ENCODE measurements around the gene ICE1.
A peak's percentile ranks its signal among the peaks of the same experiment; 100 is the strongest.

ICE1 gene

DNA sequence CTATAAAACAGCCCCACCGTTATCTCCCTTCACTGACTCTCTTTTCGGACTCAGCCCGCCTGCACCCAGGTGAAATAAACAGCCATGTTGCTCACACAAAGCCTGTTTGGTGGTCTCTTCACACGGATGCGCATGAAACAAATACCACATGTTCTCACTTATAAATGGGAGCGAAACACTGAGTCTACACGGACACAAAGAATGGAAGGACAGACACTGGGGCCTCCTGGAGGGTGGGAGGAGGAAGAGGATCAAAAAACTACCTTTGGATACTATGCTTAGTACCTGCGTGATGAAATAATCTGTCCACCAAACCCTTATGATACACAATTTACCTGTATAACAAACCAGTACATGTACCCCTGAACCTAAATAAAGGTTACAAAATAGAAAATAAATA is 98.6 kb downstream of the ICE1 start:
- no peak overlapping the region for H3K4me3 ChIP-seq (ENCODE audit: low read depth, low read length)
- no peak for DNase-seq (ENCODE audit: low read depth)
- TF ChIP-seq, protein P1, sequence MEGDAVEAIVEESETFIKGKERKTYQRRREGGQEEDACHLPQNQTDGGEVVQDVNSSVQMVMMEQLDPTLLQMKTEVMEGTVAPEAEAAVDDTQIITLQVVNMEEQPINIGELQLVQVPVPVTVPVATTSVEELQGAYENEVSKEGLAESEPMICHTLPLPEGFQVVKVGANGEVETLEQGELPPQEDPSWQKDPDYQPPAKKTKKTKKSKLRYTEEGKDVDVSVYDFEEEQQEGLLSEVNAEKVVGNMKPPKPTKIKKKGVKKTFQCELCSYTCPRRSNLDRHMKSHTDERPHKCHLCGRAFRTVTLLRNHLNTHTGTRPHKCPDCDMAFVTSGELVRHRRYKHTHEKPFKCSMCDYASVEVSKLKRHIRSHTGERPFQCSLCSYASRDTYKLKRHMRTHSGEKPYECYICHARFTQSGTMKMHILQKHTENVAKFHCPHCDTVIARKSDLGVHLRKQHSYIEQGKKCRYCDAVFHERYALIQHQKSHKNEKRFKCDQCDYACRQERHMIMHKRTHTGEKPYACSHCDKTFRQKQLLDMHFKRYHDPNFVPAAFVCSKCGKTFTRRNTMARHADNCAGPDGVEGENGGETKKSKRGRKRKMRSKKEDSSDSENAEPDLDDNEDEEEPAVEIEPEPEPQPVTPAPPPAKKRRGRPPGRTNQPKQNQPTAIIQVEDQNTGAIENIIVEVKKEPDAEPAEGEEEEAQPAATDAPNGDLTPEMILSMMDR (IDR thresholded peaks at IDR 0.05; ENCODE audit: low read depth, low read length, missing control alignments): no peak

- TF ChIP-seq, protein P1 (IDR thresholded peaks at IDR 0.05; ENCODE audit: low read depth, low read length, missing control alignments): no peak
- H3K4me3 ChIP-seq (ENCODE audit: low read depth, low read length): no peak overlapping the region
- DNase-seq (ENCODE audit: low read depth): no peak
Observed at GRCh38 chr5:5521478-5521877, 99.0 kb downstream of the ICE1 start.

- DNase-seq (ENCODE audit: low read depth): no peak
- no peak overlapping the region for H3K4me3 ChIP-seq (ENCODE audit: low read depth, low read length)
- TF ChIP-seq, protein P1 (IDR thresholded peaks at IDR 0.05; ENCODE audit: low read depth, low read length, missing control alignments): no peak
Observed at GRCh38 chr5:5522336-5522735, 99.9 kb downstream of the ICE1 start.

- DNase-seq (ENCODE audit: low read depth): peak; percentile 66
- TF ChIP-seq, protein P1 (IDR thresholded peaks at IDR 0.05; ENCODE audit: low read depth, low read length, missing control alignments): no peak
- no peak overlapping the region for H3K4me3 ChIP-seq (ENCODE audit: low read depth, low read length)
Observed at GRCh38 chr5:5523066-5523505, 100.6 kb downstream of the ICE1 start.

DNA sequence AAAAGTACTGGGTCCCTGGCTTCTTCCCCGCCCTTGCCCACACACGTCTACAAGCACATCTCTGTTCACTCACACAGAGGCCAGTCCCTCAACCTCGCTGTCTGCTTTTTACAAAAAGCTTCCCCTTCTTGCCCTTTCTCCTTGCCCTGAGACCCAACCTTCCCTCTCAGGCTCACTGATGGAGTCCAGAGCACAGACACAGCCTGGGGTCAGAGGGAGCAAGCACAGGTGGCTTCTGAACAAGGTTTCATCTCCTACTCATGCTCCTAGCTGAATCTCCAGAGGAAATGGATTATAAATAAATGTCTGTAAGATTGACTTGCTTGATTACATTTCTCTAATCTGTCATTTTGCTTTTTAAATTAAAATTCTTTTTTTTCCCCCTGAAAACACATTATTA is 101.8 kb downstream of the ICE1 start:
- no peak overlapping the region for H3K4me3 ChIP-seq (ENCODE audit: low read depth, low read length)
- TF ChIP-seq, protein P1 (IDR thresholded peaks at IDR 0.05; ENCODE audit: low read depth, low read length, missing control alignments): no peak
- DNase-seq (ENCODE audit: low read depth): no peak

DNA sequence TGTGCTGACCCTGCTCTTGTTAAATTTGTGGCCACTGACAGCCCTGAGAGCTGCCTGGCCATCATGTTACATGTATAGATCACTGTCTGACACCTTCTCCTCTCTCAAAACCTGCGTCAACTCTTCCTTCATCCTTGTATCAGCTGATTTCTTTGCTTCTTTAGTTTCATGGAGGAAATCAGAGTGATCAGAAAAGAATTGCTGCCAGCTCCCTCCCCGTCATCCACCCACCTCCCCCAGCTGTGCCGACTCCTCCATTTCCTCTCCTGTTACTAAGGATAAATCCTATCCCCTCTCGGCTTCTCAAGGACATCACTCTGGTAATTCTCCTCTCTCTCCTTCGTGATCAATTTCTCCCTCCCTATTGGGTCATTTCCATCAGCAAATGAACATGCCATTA is 108.9 kb downstream of the ICE1 start:
- TF ChIP-seq, protein P1 (IDR thresholded peaks at IDR 0.05; ENCODE audit: low read depth, low read length, missing control alignments): no peak
- no peak for DNase-seq (ENCODE audit: low read depth)
- no peak overlapping the region for H3K4me3 ChIP-seq (ENCODE audit: low read depth, low read length)

- TF ChIP-seq, protein P1 (IDR thresholded peaks at IDR 0.05; ENCODE audit: low read depth, low read length, missing control alignments): no peak
- no peak overlapping the region for H3K4me3 ChIP-seq (ENCODE audit: low read depth, low read length)
- DNase-seq (ENCODE audit: low read depth): no peak
Observed at GRCh38 chr5:5532306-5533076, 110.0 kb downstream of the ICE1 start.
